ENCODE results near the gene MYO16. TPM values are rescaled to one million over a fixed set of nuclear protein-coding genes. Genes with fewer than 3 reads are reported as not detected.

Gene MYO16
- total and polyA plus RNA-seq, 2 experiments from 2014 or later, result 0.13 to 0.23 TPM

GRCh38 chr13:108812165-108812564, 182.8 kb downstream of the MYO16 start:
- H4K20me1 ChIP-seq (ENCODE audit: insufficient read depth, poor library complexity, severe bottlenecking), result no peaks in the 10 kb centered on the region
- WGBS (ENCODE audit: low lambda C conversion rate, missing lambda C conversion rate), result 96% methylated on average over 5 of the region's 5 CpGs
- H3K27ac ChIP-seq, result no peak overlapping the region
- H3K4me3 ChIP-seq, result no peak overlapping the region
- no peak for DNase-seq (ENCODE audit: low spot score)
- H3K79me2 ChIP-seq, result no peaks in the 10 kb centered on the region
- H3K4me2 ChIP-seq, result no peak overlapping the region
- TF ChIP-seq, protein P1, sequence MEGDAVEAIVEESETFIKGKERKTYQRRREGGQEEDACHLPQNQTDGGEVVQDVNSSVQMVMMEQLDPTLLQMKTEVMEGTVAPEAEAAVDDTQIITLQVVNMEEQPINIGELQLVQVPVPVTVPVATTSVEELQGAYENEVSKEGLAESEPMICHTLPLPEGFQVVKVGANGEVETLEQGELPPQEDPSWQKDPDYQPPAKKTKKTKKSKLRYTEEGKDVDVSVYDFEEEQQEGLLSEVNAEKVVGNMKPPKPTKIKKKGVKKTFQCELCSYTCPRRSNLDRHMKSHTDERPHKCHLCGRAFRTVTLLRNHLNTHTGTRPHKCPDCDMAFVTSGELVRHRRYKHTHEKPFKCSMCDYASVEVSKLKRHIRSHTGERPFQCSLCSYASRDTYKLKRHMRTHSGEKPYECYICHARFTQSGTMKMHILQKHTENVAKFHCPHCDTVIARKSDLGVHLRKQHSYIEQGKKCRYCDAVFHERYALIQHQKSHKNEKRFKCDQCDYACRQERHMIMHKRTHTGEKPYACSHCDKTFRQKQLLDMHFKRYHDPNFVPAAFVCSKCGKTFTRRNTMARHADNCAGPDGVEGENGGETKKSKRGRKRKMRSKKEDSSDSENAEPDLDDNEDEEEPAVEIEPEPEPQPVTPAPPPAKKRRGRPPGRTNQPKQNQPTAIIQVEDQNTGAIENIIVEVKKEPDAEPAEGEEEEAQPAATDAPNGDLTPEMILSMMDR (IDR thresholded peaks at IDR 0.05; ENCODE audit: poor library complexity), result no peak
- TF ChIP-seq EZH2phosphoT487 (IDR thresholded peaks at IDR 0.05; ENCODE audit: low read depth, severe bottlenecking, unreplicated experiment) (no peak), EZH2 (IDR thresholded peaks at IDR 0.05; ENCODE audit: borderline replicate concordance) (no peak)
- H3K9me3 ChIP-seq (ENCODE audit: low read depth), result no peaks in the 10 kb centered on the region
- no peak overlapping the region for H2AFZ ChIP-seq
- no peaks in the 10 kb centered on the region for H3K27me3 ChIP-seq
- no peaks in the 10 kb centered on the region for H3K9me2 ChIP-seq (replicated peaks; ENCODE audit: insufficient read depth)
- no peaks in the 10 kb centered on the region for H3K36me3 ChIP-seq (replicated peaks; ENCODE audit: insufficient read depth, low read depth)
- H3K4me1 ChIP-seq (ENCODE audit: insufficient read depth), result no peaks in the 10 kb centered on the region

GRCh38 chr13:108812661-108813060, 183.2 kb downstream of the MYO16 start:
- 79% methylated on average over 2 of the region's 2 CpGs for WGBS (ENCODE audit: low lambda C conversion rate, missing lambda C conversion rate)
- Histone ChIP-seq H3K27ac (no peak overlapping the region), H3K9me2 (replicated peaks; ENCODE audit: insufficient read depth) (no peaks in the 10 kb centered on the region), H3K9me3 (ENCODE audit: low read depth) (no peaks in the 10 kb centered on the region), H3K4me2 (no peak overlapping the region), H2AFZ (no peak overlapping the region), H3K4me1 (ENCODE audit: insufficient read depth) (no peaks in the 10 kb centered on the region), H3K4me3 (no peak overlapping the region), H3K27me3 (no peaks in the 10 kb centered on the region), H3K36me3 (replicated peaks; ENCODE audit: insufficient read depth, low read depth) (no peaks in the 10 kb centered on the region), H4K20me1 (ENCODE audit: insufficient read depth, poor library complexity, severe bottlenecking) (no peaks in the 10 kb centered on the region), H3K79me2 (no peaks in the 10 kb centered on the region)
- DNase-seq (ENCODE audit: low spot score), result no peak
- TF ChIP-seq EZH2 (IDR thresholded peaks at IDR 0.05; ENCODE audit: borderline replicate concordance) (no peak), EZH2phosphoT487 (IDR thresholded peaks at IDR 0.05; ENCODE audit: low read depth, severe bottlenecking, unreplicated experiment) (no peak)
- TF ChIP-seq, protein P1 (IDR thresholded peaks at IDR 0.05; ENCODE audit: poor library complexity), result no peak

DNA sequence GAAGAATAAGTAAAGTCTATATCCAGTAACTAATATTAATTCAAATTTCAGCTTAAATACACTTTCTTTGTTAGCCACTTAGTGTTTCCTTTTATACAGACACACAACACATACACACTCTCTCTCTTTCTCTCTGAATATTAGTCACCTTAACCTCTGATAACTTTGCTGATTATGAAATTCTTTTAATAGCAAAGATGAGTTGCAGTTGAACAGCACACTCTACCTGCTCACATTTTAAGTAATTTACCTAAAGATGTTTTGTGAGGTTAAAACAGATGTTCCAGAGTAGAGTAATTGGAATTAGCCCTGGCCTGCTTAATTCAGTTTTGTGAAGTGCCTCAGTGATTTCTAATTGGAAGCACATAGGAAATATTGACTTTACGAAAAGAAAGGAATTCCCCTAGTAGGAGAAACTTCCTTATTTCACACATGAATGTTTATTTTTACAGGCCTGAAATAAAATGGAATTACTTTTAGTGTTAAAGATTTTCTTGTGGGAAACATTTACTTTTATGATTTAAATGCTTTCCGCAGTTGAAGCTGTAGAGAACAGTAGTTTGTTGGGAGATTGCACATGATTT, 184.3 kb downstream of the MYO16 start:
- Histone ChIP-seq H2AFZ (no peak overlapping the region), H3K9me3 (ENCODE audit: low read depth) (no peaks in the 10 kb centered on the region), H3K27ac (no peak overlapping the region), H3K4me1 (ENCODE audit: insufficient read depth) (no peaks in the 10 kb centered on the region), H3K4me3 (no peak overlapping the region), H4K20me1 (ENCODE audit: insufficient read depth, poor library complexity, severe bottlenecking) (no peaks in the 10 kb centered on the region), H3K36me3 (replicated peaks; ENCODE audit: insufficient read depth, low read depth) (no peaks in the 10 kb centered on the region), H3K9me2 (replicated peaks; ENCODE audit: insufficient read depth) (no peaks in the 10 kb centered on the region), H3K4me2 (no peak overlapping the region), H3K79me2 (no peaks in the 10 kb centered on the region), H3K27me3 (no peaks in the 10 kb centered on the region)
- DNase-seq (ENCODE audit: low spot score), result no peak
- TF ChIP-seq EZH2 (IDR thresholded peaks at IDR 0.05; ENCODE audit: borderline replicate concordance) (no peak), EZH2phosphoT487 (IDR thresholded peaks at IDR 0.05; ENCODE audit: low read depth, severe bottlenecking, unreplicated experiment) (no peak)
- WGBS (ENCODE audit: low lambda C conversion rate, missing lambda C conversion rate), result 84% methylated on average over 2 of the region's 2 CpGs

DNA sequence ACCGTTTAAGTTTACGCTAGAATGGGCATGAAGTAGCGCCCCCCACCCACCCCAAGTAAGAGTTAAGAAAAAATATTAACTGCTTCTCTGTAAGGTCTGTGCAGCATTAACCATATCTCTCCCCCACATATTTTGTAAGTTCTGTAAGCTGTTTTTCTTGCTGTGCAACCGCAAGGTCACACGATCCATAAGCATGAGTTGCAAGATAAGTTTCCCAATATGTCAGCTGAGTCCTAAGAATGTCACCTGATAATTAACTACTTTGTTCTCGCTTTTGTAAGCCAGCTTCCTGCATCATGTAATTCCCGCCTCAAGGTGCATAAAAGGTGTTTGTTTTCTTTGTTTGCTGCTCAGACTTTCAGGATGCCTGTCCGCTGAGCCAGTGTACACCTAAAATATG, 187.0 kb downstream of the MYO16 start:
- Histone ChIP-seq H3K27me3 (no peaks in the 10 kb centered on the region), H4K20me1 (ENCODE audit: insufficient read depth, poor library complexity, severe bottlenecking) (no peaks in the 10 kb centered on the region), H3K27ac (no peak overlapping the region), H2AFZ (no peak overlapping the region), H3K9me2 (replicated peaks; ENCODE audit: insufficient read depth) (no peaks in the 10 kb centered on the region), H3K9me3 (ENCODE audit: low read depth) (no peaks in the 10 kb centered on the region), H3K4me3 (no peak overlapping the region), H3K4me2 (no peak overlapping the region), H3K79me2 (no peaks in the 10 kb centered on the region), H3K36me3 (replicated peaks; ENCODE audit: insufficient read depth, low read depth) (no peaks in the 10 kb centered on the region), H3K4me1 (ENCODE audit: insufficient read depth) (no peaks in the 10 kb centered on the region)
- DNase-seq (ENCODE audit: low spot score), result no peak
- TF ChIP-seq EZH2 (IDR thresholded peaks at IDR 0.05; ENCODE audit: borderline replicate concordance) (no peak), EZH2phosphoT487 (IDR thresholded peaks at IDR 0.05; ENCODE audit: low read depth, severe bottlenecking, unreplicated experiment) (no peak)
- TF ChIP-seq, protein P1 (IDR thresholded peaks at IDR 0.05; ENCODE audit: poor library complexity), result no peak
- WGBS (ENCODE audit: low lambda C conversion rate, missing lambda C conversion rate), result 86% methylated on average over 8 of the region's 8 CpGs

Data from hepatocyte (in vitro differentiated cells).